Stomach smooth muscle (tissue), 2 donors: Measurements from ENCODE around the gene LIF.

ENCODE experiments used
- H3K27ac ChIP-seq: one replicate; pipeline ENCODE4 v1.7.0; 2013; ENCODE audit warnings: mild to moderate bottlenecking, low read length, inconsistent platforms
- H3K27me3 ChIP-seq, 2 donors: one replicate each; pipeline ENCODE4 v1.7.0; 2013; ENCODE audit warnings: low read length in 2 of 2; ENCODE audit not compliant: insufficient read depth in 2 of 2, control insufficient read depth in 1 of 2
- H3K36me3 ChIP-seq, 2 donors: one replicate each; pipeline ENCODE4 v1.7.0; 2013; ENCODE audit warnings: low read length in 2 of 2; ENCODE audit not compliant: control insufficient read depth in 2 of 2, insufficient read depth in 2 of 2
- H3K4me1 ChIP-seq: one replicate; pipeline ENCODE4 v1.7.0; 2013; ENCODE audit warnings: low read length; ENCODE audit not compliant: control insufficient read depth, insufficient read depth
- H3K4me3 ChIP-seq, 2 donors: one replicate each; pipeline ENCODE4 v1.7.0; 2013; ENCODE audit warnings: low read length in 2 of 2
- H3K9ac ChIP-seq, 2 donors: one replicate each; pipeline ENCODE4 v1.7.0; 2013; ENCODE audit warnings: low read length in 2 of 2, mild to moderate bottlenecking in 1 of 2
- H3K9me3 ChIP-seq, 2 donors: one replicate each; pipeline ENCODE4 v1.7.0; 2013; ENCODE audit warnings: low read length in 2 of 2; ENCODE audit not compliant: control insufficient read depth in 2 of 2
- donor health status: healthy.
- donor health status: Pancreatic carcinoma.

Gene LIF

GRCh38 chr22:30250039-30250565 is 3.5 kb upstream of the LIF start:
- Histone ChIP-seq H3K36me3 (no peaks in the 10 kb centered on the region), H3K9me3 (no peaks in the 10 kb centered on the region), H3K27me3 (peaks cover 10 to 18% of the 10 kb centered on the region in 2 donors), H3K9ac (no peak overlapping the region), H3K4me1 (peaks cover 19% of the 10 kb centered on the region), H3K4me3 (no peak overlapping the region), H3K27ac (no peak overlapping the region)

- Histone ChIP-seq H3K9me3 (no peaks in the 10 kb centered on the region), H3K4me1 (peaks cover 19% of the 10 kb centered on the region), H3K4me3 (peak overlapping the region in 1 of 2 donors; percentile 40), H3K9ac (no peak overlapping the region), H3K27me3 (peaks cover 11 to 26% of the 10 kb centered on the region in 2 donors), H3K36me3 (no peaks in the 10 kb centered on the region), H3K27ac (no peak overlapping the region)
Observed at GRCh38 chr22:30249049-30250038, 2.8 kb upstream of the LIF start.

- peak overlapping the region in 1 of 2 donors; percentile 40 for H3K4me3 ChIP-seq
- no peaks in the 10 kb centered on the region for H3K36me3 ChIP-seq
- peaks cover 19% of the 10 kb centered on the region for H3K4me1 ChIP-seq
- H3K27me3 ChIP-seq = peaks cover 18 to 32% of the 10 kb centered on the region in 2 donors
- H3K9ac ChIP-seq = no peak overlapping the region
- H3K9me3 ChIP-seq = no peaks in the 10 kb centered on the region
- no peak overlapping the region for H3K27ac ChIP-seq
Observed at GRCh38 chr22:30248484-30248883, 1.9 kb upstream of the LIF start.

GRCh38 chr22:30247974-30248373 is 1.4 kb upstream of the LIF start:
- H3K27me3 ChIP-seq = peaks cover 18 to 37% of the 10 kb centered on the region in 2 donors

GRCh38 chr22:30247561-30247960 is 1.0 kb upstream of the LIF start:
- Histone ChIP-seq H3K27me3 (peaks cover 18 to 38% of the 10 kb centered on the region in 2 donors), H3K36me3 (no peaks in the 10 kb centered on the region), H3K4me3 (no peak overlapping the region), H3K9me3 (no peaks in the 10 kb centered on the region), H3K27ac (no peak overlapping the region), H3K4me1 (peaks cover 13% of the 10 kb centered on the region), H3K9ac (no peak overlapping the region)

More at GRCh38 chr22:30247974-30248373, 1.4 kb upstream of the LIF start:
- Histone ChIP-seq H3K9ac (no peak overlapping the region), H3K4me1 (peaks cover 17% of the 10 kb centered on the region), H3K27ac (no peak overlapping the region), H3K9me3 (no peaks in the 10 kb centered on the region), H3K4me3 (peak overlapping the region in 1 of 2 donors; percentile 3), H3K36me3 (no peaks in the 10 kb centered on the region)

GRCh38 chr22:30246814-30247376 is 336 bp upstream of the LIF start:
- H3K4me1 ChIP-seq = peaks cover 12% of the 10 kb centered on the region
- H3K27ac ChIP-seq = no peak overlapping the region
- H3K9me3 ChIP-seq = no peaks in the 10 kb centered on the region
- peak overlapping the region; percentile 46 to 74 for H3K4me3 ChIP-seq
- H3K9ac ChIP-seq = peak overlapping the region in 1 of 2 donors; percentile 22
- no peaks in the 10 kb centered on the region for H3K36me3 ChIP-seq
- peaks cover 18 to 41% of the 10 kb centered on the region in 2 donors for H3K27me3 ChIP-seq

GRCh38 chr22:30245181-30245984 is 1.2 kb downstream of the LIF start:
- H3K36me3 ChIP-seq = no peaks in the 10 kb centered on the region
- H3K4me3 ChIP-seq = peak overlapping the region in 1 of 2 donors; percentile 74
- H3K27me3 ChIP-seq = peaks cover 18 to 41% of the 10 kb centered on the region in 2 donors
- H3K27ac ChIP-seq = no peak overlapping the region
- peaks cover 12% of the 10 kb centered on the region for H3K4me1 ChIP-seq
- no peaks in the 10 kb centered on the region for H3K9me3 ChIP-seq
- no peak overlapping the region for H3K9ac ChIP-seq

- Histone ChIP-seq H3K9me3 (no peaks in the 10 kb centered on the region), H3K36me3 (no peaks in the 10 kb centered on the region), H3K27ac (no peak overlapping the region), H3K9ac (no peak overlapping the region), H3K27me3 (peaks cover 18 to 41% of the 10 kb centered on the region in 2 donors), H3K4me1 (peaks cover 12% of the 10 kb centered on the region), H3K4me3 (no peak overlapping the region)
Observed at GRCh38 chr22:30244641-30245040, 1.9 kb downstream of the LIF start.

GRCh38 chr22:30244066-30244465 is 2.5 kb downstream of the LIF start:
- Histone ChIP-seq H3K27ac (no peak overlapping the region), H3K9me3 (no peaks in the 10 kb centered on the region), H3K27me3 (peaks cover 18 to 41% of the 10 kb centered on the region in 2 donors), H3K36me3 (no peaks in the 10 kb centered on the region), H3K9ac (no peak overlapping the region), H3K4me3 (no peak overlapping the region), H3K4me1 (peaks cover 10% of the 10 kb centered on the region)

GRCh38 chr22:30243661-30244060 is 2.9 kb downstream of the LIF start:
- H3K9ac ChIP-seq = no peak overlapping the region
- H3K9me3 ChIP-seq = no peaks in the 10 kb centered on the region
- no peaks in the 10 kb centered on the region for H3K36me3 ChIP-seq
- peaks cover 18 to 41% of the 10 kb centered on the region in 2 donors for H3K27me3 ChIP-seq
- peaks cover 10% of the 10 kb centered on the region for H3K4me1 ChIP-seq
- H3K4me3 ChIP-seq = no peak overlapping the region
- H3K27ac ChIP-seq = no peak overlapping the region
